KOPT-K1 (cell line): ENCODE results near the gene CFAP53.

Experiments used
- H3K27ac ChIP-seq: fragments of 200-600 bp; sonication (generic); 2 replicates; pipeline ENCODE4 v1.5.1; 2016; ENCODE audit warnings: antibody characterized with exemption, mild to moderate bottlenecking, low read depth, low read length; ENCODE audit not compliant: poor library complexity, severe bottlenecking
- H3K36me3 ChIP-seq: fragments of 200-600 bp; sonication (generic); 2 replicates; pipeline ENCODE4 v1.5.1; 2017; ENCODE audit warnings: antibody characterized with exemption, mild to moderate bottlenecking, low read length, moderate library complexity; ENCODE audit not compliant: insufficient read depth
- H3K9me3 ChIP-seq: fragments of 200-600 bp; sonication (generic); 2 replicates; pipeline ENCODE4 v1.5.1; 2017; ENCODE audit warnings: antibody characterized with exemption, low read length, mild to moderate bottlenecking; ENCODE audit not compliant: insufficient read depth, poor library complexity, severe bottlenecking

The CFAP53 gene

GRCh38 chr18:50199346-50199855 lies 66.9 kb downstream of the CFAP53 start:
- peaks cover 8% of the 10 kb centered on the region for H3K9me3 ChIP-seq
- no peaks in the 10 kb centered on the region for H3K36me3 ChIP-seq
- no peak overlapping the region for H3K27ac ChIP-seq

GRCh38 chr18:50196261-50196660 lies 70.0 kb downstream of the CFAP53 start:
- H3K27ac ChIP-seq, result no peak overlapping the region
- H3K36me3 ChIP-seq, result no peaks in the 10 kb centered on the region
- H3K9me3 ChIP-seq, result peaks cover 8% of the 10 kb centered on the region

GRCh38 chr18:50195689-50196088 lies 70.6 kb downstream of the CFAP53 start:
- Histone ChIP-seq H3K9me3 (peaks cover 8% of the 10 kb centered on the region), H3K27ac (no peak overlapping the region), H3K36me3 (no peaks in the 10 kb centered on the region)

- Histone ChIP-seq H3K27ac (no peak within 1 kb of the TSS), H3K9me3 (peaks cover 8% of the 10 kb centered on the region), H3K36me3 (no peaks in the 10 kb centered on the region)
Observed at GRCh38 chr18:50194631-50195532, 71.4 kb downstream of the CFAP53 start, which contains the start of gene MYO5B. MYO5B (minus strand) TSS chr18:50195147; CDS start chr18:50194793, 354 bp downstream.

GRCh38 chr18:50193796-50194630 lies 72.3 kb downstream of the CFAP53 start:
- Histone ChIP-seq H3K9me3 (peaks cover 8% of the 10 kb centered on the region), H3K36me3 (no peaks in the 10 kb centered on the region), H3K27ac (no peak overlapping the region)

- H3K27ac ChIP-seq, result no peak overlapping the region
- peaks cover 8% of the 10 kb centered on the region for H3K9me3 ChIP-seq
- H3K36me3 ChIP-seq, result no peaks in the 10 kb centered on the region
Observed at GRCh38 chr18:50192995-50193795, 73.1 kb downstream of the CFAP53 start.

- Histone ChIP-seq H3K27ac (no peak overlapping the region), H3K9me3 (peaks cover 7% of the 10 kb centered on the region), H3K36me3 (no peaks in the 10 kb centered on the region)
Observed at GRCh38 chr18:50190926-50191325, 75.4 kb downstream of the CFAP53 start.

GRCh38 chr18:50190236-50190635 lies 76.1 kb downstream of the CFAP53 start:
- H3K27ac ChIP-seq, result no peak overlapping the region
- H3K9me3 ChIP-seq, result peaks cover under 1% of the 10 kb centered on the region
- H3K36me3 ChIP-seq, result no peaks in the 10 kb centered on the region

GRCh38 chr18:50189160-50189559 lies 77.1 kb downstream of the CFAP53 start:
- Histone ChIP-seq H3K9me3 (no peaks in the 10 kb centered on the region), H3K27ac (no peak overlapping the region), H3K36me3 (no peaks in the 10 kb centered on the region)

- H3K9me3 ChIP-seq, result no peaks in the 10 kb centered on the region
- H3K36me3 ChIP-seq, result no peaks in the 10 kb centered on the region
- no peak overlapping the region for H3K27ac ChIP-seq
Observed at GRCh38 chr18:50188652-50189051, 77.6 kb downstream of the CFAP53 start.

GRCh38 chr18:50187659-50188058 lies 78.6 kb downstream of the CFAP53 start:
- H3K9me3 ChIP-seq, result no peaks in the 10 kb centered on the region
- no peaks in the 10 kb centered on the region for H3K36me3 ChIP-seq
- no peak overlapping the region for H3K27ac ChIP-seq

- no peaks in the 10 kb centered on the region for H3K36me3 ChIP-seq
- H3K27ac ChIP-seq, result no peak overlapping the region
- no peaks in the 10 kb centered on the region for H3K9me3 ChIP-seq
Observed at GRCh38 chr18:50186385-50186784, 79.9 kb downstream of the CFAP53 start.

GRCh38 chr18:50183556-50183955 lies 82.7 kb downstream of the CFAP53 start:
- H3K27ac ChIP-seq, result no peak overlapping the region
- no peaks in the 10 kb centered on the region for H3K9me3 ChIP-seq
- no peaks in the 10 kb centered on the region for H3K36me3 ChIP-seq

- Histone ChIP-seq H3K36me3 (no peaks in the 10 kb centered on the region), H3K9me3 (no peaks in the 10 kb centered on the region), H3K27ac (no peak overlapping the region)
Observed at GRCh38 chr18:50182511-50182910, 83.8 kb downstream of the CFAP53 start.
